ENCODE data around the gene EEA1. TPM values are rescaled to one million over a fixed set of nuclear protein-coding genes. Genes with fewer than 3 reads are reported as not detected.

EEA1 gene
- polyA plus RNA-seq, 1 experiment = 18.4 TPM

DNA sequence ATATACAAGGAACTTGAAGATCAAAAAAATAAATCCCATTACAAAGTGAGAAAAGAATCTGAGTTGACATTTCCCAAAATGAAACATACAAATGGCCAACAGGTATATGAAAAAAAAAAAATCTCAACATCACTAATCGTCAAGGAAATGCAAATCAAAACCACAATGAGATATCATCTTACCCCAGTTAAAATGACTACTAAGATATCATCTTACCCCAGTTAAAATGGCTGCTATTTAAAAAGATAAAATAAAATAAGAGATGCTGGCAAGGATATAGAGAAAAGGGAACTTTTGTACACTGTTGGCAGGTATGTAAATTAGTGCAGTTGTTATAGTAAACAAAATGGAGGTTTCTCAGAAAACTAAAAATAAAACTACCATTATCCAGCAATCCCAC lies 181.9 kb downstream of the EEA1 start:
- H3K4me3 ChIP-seq (ENCODE audit: low read depth, low read length) = no peak overlapping the region
- TF ChIP-seq, protein P1, sequence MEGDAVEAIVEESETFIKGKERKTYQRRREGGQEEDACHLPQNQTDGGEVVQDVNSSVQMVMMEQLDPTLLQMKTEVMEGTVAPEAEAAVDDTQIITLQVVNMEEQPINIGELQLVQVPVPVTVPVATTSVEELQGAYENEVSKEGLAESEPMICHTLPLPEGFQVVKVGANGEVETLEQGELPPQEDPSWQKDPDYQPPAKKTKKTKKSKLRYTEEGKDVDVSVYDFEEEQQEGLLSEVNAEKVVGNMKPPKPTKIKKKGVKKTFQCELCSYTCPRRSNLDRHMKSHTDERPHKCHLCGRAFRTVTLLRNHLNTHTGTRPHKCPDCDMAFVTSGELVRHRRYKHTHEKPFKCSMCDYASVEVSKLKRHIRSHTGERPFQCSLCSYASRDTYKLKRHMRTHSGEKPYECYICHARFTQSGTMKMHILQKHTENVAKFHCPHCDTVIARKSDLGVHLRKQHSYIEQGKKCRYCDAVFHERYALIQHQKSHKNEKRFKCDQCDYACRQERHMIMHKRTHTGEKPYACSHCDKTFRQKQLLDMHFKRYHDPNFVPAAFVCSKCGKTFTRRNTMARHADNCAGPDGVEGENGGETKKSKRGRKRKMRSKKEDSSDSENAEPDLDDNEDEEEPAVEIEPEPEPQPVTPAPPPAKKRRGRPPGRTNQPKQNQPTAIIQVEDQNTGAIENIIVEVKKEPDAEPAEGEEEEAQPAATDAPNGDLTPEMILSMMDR (IDR thresholded peaks at IDR 0.05; ENCODE audit: low read depth, low read length) = no peak
- POLR2A ChIA-PET = no interaction called here
- CTCF ChIA-PET = no interaction called here
- no peaks in the 10 kb centered on the region for H3K9me3 ChIP-seq (ENCODE audit: control insufficient read depth, insufficient read depth, low read length)
- H3K27me3 ChIP-seq (ENCODE audit: control insufficient read depth, insufficient read depth, low read length) = no peaks in the 10 kb centered on the region
- no peak overlapping the region for H3K27ac ChIP-seq (ENCODE audit: low read depth, low read length)
- no peak for DNase-seq (ENCODE audit: low read depth, low spot score)

DNA sequence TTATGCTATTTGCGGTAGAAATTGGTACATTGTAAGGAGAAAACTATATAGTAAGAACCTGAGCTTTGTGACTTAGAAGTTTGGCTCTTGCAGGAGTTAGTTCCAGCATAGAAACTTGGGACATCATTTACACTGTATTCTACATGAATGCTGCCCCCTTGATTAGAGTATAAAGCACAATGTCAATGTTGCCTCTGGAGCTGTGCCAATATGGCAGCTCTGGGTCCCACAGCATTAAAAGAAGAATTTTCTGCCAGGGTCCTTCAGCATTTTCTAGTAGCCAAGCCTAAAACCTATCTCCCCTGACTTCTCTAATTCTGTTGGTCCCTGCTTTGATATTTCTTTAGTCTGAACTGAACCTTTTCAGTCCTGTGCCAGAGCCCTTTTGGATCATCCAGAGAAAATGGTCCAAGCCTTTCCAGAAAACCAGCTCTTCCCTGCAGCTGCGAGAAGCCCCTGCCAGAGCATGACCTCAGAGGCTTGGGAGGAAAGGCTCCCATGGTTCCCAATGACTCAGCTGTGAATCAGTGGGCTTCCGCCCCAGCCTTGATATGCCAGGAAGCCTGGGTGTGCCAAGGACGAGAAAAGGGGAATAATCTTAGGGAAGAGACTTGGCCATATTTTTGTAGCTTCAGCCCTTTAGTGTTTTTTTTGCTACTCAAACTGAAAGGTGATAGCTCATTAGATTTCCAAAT lies 183.1 kb downstream of the EEA1 start:
- no peak overlapping the region for H3K4me3 ChIP-seq (ENCODE audit: low read depth, low read length)

DNA sequence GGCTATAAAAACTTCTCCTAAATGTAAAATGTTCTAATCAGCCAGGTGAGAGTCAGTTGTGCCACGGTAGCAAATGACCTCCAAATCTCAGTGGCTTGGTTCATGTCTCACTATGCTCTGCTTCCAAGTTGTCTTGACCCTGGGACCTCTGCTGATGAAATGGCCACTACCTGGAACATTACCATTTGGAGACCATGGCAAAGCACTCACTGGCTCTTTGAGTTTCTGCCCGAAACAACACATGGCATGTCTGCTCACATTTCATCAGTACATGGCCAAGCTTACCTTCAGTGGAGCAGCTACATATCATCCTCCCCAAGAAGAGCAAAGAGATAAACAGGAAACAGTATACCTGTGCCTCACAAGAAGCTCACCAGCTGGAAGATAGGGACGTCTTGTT lies 186.1 kb downstream of the EEA1 start:
- TF ChIP-seq, protein P1 (IDR thresholded peaks at IDR 0.05; ENCODE audit: low read depth, low read length) = no peak

More for the DNA sequence above, 183.1 kb downstream of the EEA1 start:
- Histone ChIP-seq H3K27ac (ENCODE audit: low read depth, low read length) (peak overlapping the region; percentile 33), H3K27me3 (ENCODE audit: control insufficient read depth, insufficient read depth, low read length) (no peaks in the 10 kb centered on the region), H3K9me3 (ENCODE audit: control insufficient read depth, insufficient read depth, low read length) (no peaks in the 10 kb centered on the region)
- DNase-seq (ENCODE audit: low read depth, low spot score) = peak; percentile 68
- TF ChIP-seq, protein P1 (IDR thresholded peaks at IDR 0.05; ENCODE audit: low read depth, low read length) = no peak
- CTCF ChIA-PET = interaction anchor here (0.6 kb wide), 1 partner anchor 1304 kb away, joined by 4 read pairs; no protein-coding TSS in a partner anchor
- POLR2A ChIA-PET = no interaction called here

DNA sequence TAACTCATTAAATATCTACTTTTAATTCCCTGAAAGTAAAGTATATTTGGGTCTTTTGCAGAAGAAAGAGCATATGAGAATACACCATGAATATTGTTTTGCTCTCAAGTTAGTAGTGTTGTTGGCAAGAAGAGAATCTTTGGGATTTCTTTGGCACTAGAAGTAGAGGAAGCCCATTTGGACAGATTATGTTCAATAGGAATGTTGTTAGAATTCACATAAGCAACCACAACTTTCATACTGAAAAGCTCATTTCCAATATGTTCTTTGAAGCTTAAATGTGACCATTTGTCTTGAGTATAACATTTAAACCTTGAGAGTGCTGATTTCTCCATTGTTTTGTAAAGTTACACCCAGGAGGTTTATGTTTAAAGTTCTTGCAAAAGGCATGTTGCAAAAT lies 188.7 kb downstream of the EEA1 start:
- POLR2A ChIA-PET = no interaction called here
- no peak for DNase-seq (ENCODE audit: low read depth, low spot score)
- H3K27ac ChIP-seq (ENCODE audit: low read depth, low read length) = no peak overlapping the region
- H3K4me3 ChIP-seq (ENCODE audit: low read depth, low read length) = no peak overlapping the region
- TF ChIP-seq, protein P1 (IDR thresholded peaks at IDR 0.05; ENCODE audit: low read depth, low read length) = no peak
- no peaks in the 10 kb centered on the region for H3K27me3 ChIP-seq (ENCODE audit: control insufficient read depth, insufficient read depth, low read length)
- H3K9me3 ChIP-seq (ENCODE audit: control insufficient read depth, insufficient read depth, low read length) = no peaks in the 10 kb centered on the region
- CTCF ChIA-PET = no interaction called here

More for the DNA sequence above, 186.1 kb downstream of the EEA1 start:
- CTCF ChIA-PET = interaction anchor here (0.6 kb wide), 1 partner anchor 1199 kb away, joined by 5 read pairs; no protein-coding TSS in a partner anchor
- Histone ChIP-seq H3K4me3 (ENCODE audit: low read depth, low read length) (no peak overlapping the region), H3K27me3 (ENCODE audit: control insufficient read depth, insufficient read depth, low read length) (no peaks in the 10 kb centered on the region), H3K9me3 (ENCODE audit: control insufficient read depth, insufficient read depth, low read length) (no peaks in the 10 kb centered on the region), H3K27ac (ENCODE audit: low read depth, low read length) (no peak overlapping the region)
- POLR2A ChIA-PET = no interaction called here
- no peak for DNase-seq (ENCODE audit: low read depth, low spot score)

DNA sequence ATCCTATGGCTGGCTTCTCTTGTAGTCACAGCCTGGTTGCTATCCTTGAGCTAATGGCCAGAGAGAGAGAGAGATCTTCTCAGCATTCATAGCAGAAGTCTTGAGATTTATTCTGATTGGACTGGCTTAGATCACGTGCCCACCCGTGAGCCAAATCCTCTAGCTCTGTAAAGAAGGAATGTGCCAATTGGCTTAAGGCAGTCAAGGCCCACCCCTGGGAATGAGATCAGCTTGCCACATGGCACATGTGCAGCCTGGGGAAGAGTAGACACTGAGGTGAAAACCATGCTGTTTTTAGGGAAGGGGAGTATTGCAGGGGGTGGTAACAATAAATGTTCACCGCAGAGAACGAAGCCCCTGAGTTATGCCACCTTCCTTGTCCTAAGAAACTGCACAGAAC lies 190.0 kb downstream of the EEA1 start:
- no peak overlapping the region for H3K27ac ChIP-seq (ENCODE audit: low read depth, low read length)
- CTCF ChIA-PET = interaction anchor here (1.0 kb wide), 1 partner anchor 45 kb away, joined by 3 read pairs; no protein-coding TSS in a partner anchor
- no peaks in the 10 kb centered on the region for H3K9me3 ChIP-seq (ENCODE audit: control insufficient read depth, insufficient read depth, low read length)
- no peaks in the 10 kb centered on the region for H3K27me3 ChIP-seq (ENCODE audit: control insufficient read depth, insufficient read depth, low read length)
- POLR2A ChIA-PET = no interaction called here
- no peak for DNase-seq (ENCODE audit: low read depth, low spot score)
- H3K4me3 ChIP-seq (ENCODE audit: low read depth, low read length) = no peak overlapping the region
- TF ChIP-seq, protein P1 (IDR thresholded peaks at IDR 0.05; ENCODE audit: low read depth, low read length) = no peak

All from AG04450 (cell line).